ENCODE measurements around the gene AP3B1.

AP3B1 gene

DNA sequence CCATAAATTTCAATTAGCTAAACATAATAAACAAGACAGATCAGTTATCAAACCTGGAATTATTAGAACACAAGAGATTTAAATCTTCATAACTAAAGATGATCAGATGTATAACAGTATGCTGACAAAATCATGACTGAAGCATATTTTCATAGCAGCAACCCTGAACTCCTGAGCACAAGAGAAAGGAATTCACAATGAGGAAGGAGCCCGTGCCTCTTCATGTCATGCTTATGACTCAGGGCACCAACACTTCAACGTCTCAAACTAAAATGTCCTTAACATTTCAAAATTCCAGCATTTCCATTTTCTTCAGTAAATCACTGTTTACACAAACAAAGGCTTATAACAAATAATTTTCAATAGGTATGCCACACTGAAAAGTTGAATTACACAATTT lies 6.7 kb downstream of the AP3B1 start:
- peak overlapping the region; percentile 93 for H3K4me2 ChIP-seq (ENCODE audit: low read depth, low read length, poor library complexity, severe bottlenecking)
- peaks cover 79% of the 10 kb centered on the region for H4K20me1 ChIP-seq (ENCODE audit: insufficient read depth, low read length, poor library complexity, severe bottlenecking)
- no peaks in the 10 kb centered on the region for H3K36me3 ChIP-seq (ENCODE audit: insufficient read depth, low read length)
- peak overlapping the region; percentile 59 for H3K4me3 ChIP-seq (ENCODE audit: low read length, poor library complexity, severe bottlenecking)
- no peaks in the 10 kb centered on the region for H3K27me3 ChIP-seq (ENCODE audit: insufficient read depth, low read length, poor library complexity, severe bottlenecking)
- H3K79me2 ChIP-seq (ENCODE audit: insufficient read depth, low read length), result peaks cover 97% of the 10 kb centered on the region
- no peak overlapping the region for H2AFZ ChIP-seq (ENCODE audit: low read length)
- H3F3A ChIP-seq (ENCODE audit: low read depth), result peaks cover 4% of the 10 kb centered on the region; the same call in 1 of the 2 replicates
- no peak for TF ChIP-seq EZH2phosphoT487 (IDR thresholded peaks at IDR 0.05; ENCODE audit: borderline replicate concordance)
- TF ChIP-seq, protein P1, sequence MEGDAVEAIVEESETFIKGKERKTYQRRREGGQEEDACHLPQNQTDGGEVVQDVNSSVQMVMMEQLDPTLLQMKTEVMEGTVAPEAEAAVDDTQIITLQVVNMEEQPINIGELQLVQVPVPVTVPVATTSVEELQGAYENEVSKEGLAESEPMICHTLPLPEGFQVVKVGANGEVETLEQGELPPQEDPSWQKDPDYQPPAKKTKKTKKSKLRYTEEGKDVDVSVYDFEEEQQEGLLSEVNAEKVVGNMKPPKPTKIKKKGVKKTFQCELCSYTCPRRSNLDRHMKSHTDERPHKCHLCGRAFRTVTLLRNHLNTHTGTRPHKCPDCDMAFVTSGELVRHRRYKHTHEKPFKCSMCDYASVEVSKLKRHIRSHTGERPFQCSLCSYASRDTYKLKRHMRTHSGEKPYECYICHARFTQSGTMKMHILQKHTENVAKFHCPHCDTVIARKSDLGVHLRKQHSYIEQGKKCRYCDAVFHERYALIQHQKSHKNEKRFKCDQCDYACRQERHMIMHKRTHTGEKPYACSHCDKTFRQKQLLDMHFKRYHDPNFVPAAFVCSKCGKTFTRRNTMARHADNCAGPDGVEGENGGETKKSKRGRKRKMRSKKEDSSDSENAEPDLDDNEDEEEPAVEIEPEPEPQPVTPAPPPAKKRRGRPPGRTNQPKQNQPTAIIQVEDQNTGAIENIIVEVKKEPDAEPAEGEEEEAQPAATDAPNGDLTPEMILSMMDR (conservative IDR thresholded peaks at IDR 0.05; ENCODE audit: low read length), result no peak
- no peaks in the 10 kb centered on the region for H3K9me2 ChIP-seq (replicated peaks; ENCODE audit: low read depth, low read length)
- no peaks in the 10 kb centered on the region for H3K9me3 ChIP-seq (ENCODE audit: insufficient read depth, low read depth, low read length)
- H3K9ac ChIP-seq (ENCODE audit: low read depth, low read length, poor library complexity, severe bottlenecking), result peak overlapping the region; percentile 11
- H3K4me1 ChIP-seq (ENCODE audit: insufficient read depth, low read length, poor library complexity, severe bottlenecking), result peaks cover 81% of the 10 kb centered on the region

DNA sequence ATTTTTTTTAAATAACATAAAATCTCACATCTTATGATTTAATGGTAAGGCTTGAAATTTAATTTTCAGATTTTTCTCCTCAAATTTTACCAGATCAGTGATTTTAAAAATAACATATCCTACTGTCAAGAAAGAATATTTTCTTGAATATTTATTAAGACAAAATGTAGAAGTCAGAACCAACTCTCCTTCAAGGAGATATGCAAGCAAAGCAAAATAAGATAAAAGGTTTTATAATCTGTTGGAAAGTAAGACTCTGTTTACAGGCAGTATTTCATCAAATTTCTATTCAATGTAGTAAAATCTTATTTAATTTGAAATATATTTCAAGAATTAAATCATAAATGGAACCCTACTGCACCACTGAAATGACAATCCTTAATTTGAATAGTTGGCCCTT lies 7.3 kb downstream of the AP3B1 start:
- Histone ChIP-seq H3K36me3 (ENCODE audit: insufficient read depth, low read length) (no peaks in the 10 kb centered on the region), H3K9ac (ENCODE audit: low read depth, low read length, poor library complexity, severe bottlenecking) (no peak overlapping the region), H3K9me3 (ENCODE audit: insufficient read depth, low read depth, low read length) (no peaks in the 10 kb centered on the region), H3K4me1 (ENCODE audit: insufficient read depth, low read length, poor library complexity, severe bottlenecking) (peaks cover 77% of the 10 kb centered on the region), H3K27me3 (ENCODE audit: insufficient read depth, low read length, poor library complexity, severe bottlenecking) (no peaks in the 10 kb centered on the region), H3F3A (ENCODE audit: low read depth) (peaks cover 4% of the 10 kb centered on the region; the same call in 1 of the 2 replicates), H3K9me2 (replicated peaks; ENCODE audit: low read depth, low read length) (no peaks in the 10 kb centered on the region), H4K20me1 (ENCODE audit: insufficient read depth, low read length, poor library complexity, severe bottlenecking) (peaks cover 78% of the 10 kb centered on the region), H3K4me2 (ENCODE audit: low read depth, low read length, poor library complexity, severe bottlenecking) (peak overlapping the region; percentile 93), H2AFZ (ENCODE audit: low read length) (no peak overlapping the region), H3K4me3 (ENCODE audit: low read length, poor library complexity, severe bottlenecking) (peak overlapping the region; percentile 59), H3K79me2 (ENCODE audit: insufficient read depth, low read length) (peaks cover 96% of the 10 kb centered on the region)
- no peak for TF ChIP-seq EZH2phosphoT487 (IDR thresholded peaks at IDR 0.05; ENCODE audit: borderline replicate concordance)
- TF ChIP-seq, protein P1 (conservative IDR thresholded peaks at IDR 0.05; ENCODE audit: low read length), result no peak

DNA sequence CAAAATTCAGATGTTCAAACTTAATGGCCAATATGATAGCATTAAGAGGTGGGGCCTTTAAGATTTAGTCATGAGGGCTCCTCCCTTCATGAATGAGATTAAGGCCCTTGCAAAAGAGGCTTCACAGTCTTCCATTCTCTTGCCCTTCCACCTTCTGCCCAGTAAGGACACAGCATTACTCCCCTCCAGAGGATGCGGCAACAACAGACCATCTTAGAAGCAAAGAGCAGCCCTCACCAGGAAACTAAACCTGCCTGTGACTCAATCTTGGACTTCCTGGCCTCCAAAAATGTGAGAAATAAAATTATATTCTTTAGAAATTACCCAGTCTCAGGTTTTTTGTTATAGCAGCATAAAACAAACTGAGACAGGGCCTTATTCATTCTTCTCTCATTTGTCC lies 8.2 kb downstream of the AP3B1 start:
- Histone ChIP-seq H3F3A (ENCODE audit: low read depth) (peaks cover 4% of the 10 kb centered on the region; the same call in 1 of the 2 replicates), H3K4me1 (ENCODE audit: insufficient read depth, low read length, poor library complexity, severe bottlenecking) (peaks cover 69% of the 10 kb centered on the region), H3K36me3 (ENCODE audit: insufficient read depth, low read length) (no peaks in the 10 kb centered on the region), H3K4me2 (ENCODE audit: low read depth, low read length, poor library complexity, severe bottlenecking) (peak overlapping the region; percentile 93), H3K9ac (ENCODE audit: low read depth, low read length, poor library complexity, severe bottlenecking) (no peak overlapping the region), H3K27me3 (ENCODE audit: insufficient read depth, low read length, poor library complexity, severe bottlenecking) (no peaks in the 10 kb centered on the region), H2AFZ (ENCODE audit: low read length) (no peak overlapping the region), H3K9me2 (replicated peaks; ENCODE audit: low read depth, low read length) (no peaks in the 10 kb centered on the region), H4K20me1 (ENCODE audit: insufficient read depth, low read length, poor library complexity, severe bottlenecking) (peaks cover 73% of the 10 kb centered on the region), H3K79me2 (ENCODE audit: insufficient read depth, low read length) (peaks cover 96% of the 10 kb centered on the region), H3K4me3 (ENCODE audit: low read length, poor library complexity, severe bottlenecking) (peak overlapping the region; percentile 59), H3K9me3 (ENCODE audit: insufficient read depth, low read depth, low read length) (no peaks in the 10 kb centered on the region)
- TF ChIP-seq, protein P1 (conservative IDR thresholded peaks at IDR 0.05; ENCODE audit: low read length), result no peak
- TF ChIP-seq EZH2phosphoT487 (IDR thresholded peaks at IDR 0.05; ENCODE audit: borderline replicate concordance), result no peak
